ELR (cell line): ENCODE results near the gene AP3S2.
"Not testable (repeated sequence)": the region's sequence is repeated elsewhere in the genome, so short reads cannot be mapped to it uniquely, and the experiment has no call there.

Source experiments
- DNase-seq: peaks from one replicate; pipeline ENCODE4 v3.0.0-alpha.2; 2015; ENCODE audit warnings: low read depth

Gene AP3S2

DNA sequence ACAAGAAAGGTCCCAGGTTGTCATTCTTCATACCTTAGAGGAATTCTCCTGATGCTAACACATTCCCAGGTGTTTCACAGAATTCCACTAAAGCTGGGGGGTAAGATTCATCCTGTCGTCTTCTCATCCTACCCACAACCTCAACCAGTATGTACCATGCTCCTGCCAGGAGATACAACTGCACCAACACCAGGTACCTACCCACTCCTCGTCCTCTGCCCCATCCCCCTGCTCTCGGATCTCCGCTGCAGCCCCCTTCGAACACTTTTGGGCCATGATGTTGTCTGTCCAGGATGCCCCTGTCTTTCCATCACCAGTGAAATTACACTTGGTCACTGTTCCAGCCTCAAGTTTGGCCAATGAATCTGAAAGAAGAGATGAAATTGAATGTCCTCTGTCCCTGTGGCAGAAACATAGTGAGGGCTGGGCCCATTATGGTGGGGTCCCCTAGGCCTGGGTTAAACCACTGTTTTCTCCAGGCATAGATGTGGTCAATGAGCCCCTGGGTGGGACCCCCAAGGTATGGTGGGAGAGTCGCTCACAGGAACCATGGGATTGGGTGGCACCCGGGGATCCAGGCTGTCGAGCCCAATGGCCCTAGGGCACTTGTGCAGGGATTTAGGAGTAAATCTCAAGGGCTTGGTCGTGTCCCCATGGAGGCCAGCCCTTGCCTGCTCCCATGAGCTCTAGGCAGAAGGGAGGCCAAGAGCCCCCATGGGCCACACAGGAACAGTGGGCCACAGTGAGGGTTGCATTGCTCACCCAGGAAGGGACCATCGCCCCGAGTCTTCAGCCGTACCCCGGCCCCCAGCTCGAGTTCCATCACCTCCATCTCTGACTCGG lies 9.4 kb upstream of the AP3S2 start:
- no peak for DNase-seq

DNA sequence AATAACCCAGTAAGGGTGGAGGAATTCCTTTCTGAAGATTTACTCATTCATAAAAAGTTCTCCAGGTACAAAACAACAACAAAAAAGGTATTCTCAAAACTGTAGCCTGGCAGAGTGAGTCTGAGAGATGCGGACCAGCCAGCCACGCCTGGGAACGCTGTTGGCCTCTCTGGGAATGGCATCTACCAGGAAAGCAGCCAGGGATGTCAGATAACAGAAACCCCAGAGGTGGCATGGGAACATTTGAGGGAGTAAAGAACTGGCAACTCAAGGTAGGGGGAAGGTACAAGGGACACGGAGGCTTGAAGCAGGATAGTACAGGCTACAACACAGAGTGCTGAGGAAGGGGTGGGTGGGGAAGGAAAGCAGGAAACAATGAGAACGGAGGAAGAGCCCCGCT lies 7.1 kb upstream of the AP3S2 start:
- DNase-seq: no peak

DNA sequence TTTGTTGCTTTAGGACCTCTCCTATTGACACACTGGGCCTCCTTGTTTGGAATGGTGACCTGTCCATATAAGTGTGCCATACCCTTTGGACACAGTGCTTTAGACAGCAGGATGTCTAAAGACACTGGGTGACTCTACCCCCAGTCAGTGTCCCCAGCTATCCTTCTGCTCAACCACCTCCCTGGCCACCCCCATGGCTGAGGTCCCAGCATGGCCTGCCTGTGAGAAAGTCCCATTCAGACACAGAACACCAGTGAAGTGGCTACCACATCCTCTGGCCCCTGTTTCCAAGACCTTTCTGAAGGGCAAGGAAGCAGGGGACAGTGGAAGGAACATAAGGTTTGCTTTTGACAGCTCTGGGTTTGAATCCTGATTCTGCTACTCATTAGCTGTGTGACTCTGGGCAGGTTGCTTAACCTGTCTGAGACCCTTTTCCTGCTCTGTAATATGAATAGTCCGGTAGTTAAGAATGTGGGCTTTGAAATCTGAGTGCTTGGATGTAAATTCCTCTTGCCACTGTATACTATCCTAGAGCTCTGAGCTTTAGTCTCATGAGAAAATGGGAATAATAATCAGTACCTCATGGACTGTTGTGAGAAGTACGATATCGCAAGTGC lies 6.3 kb upstream of the AP3S2 start:
- no peak for DNase-seq

DNA sequence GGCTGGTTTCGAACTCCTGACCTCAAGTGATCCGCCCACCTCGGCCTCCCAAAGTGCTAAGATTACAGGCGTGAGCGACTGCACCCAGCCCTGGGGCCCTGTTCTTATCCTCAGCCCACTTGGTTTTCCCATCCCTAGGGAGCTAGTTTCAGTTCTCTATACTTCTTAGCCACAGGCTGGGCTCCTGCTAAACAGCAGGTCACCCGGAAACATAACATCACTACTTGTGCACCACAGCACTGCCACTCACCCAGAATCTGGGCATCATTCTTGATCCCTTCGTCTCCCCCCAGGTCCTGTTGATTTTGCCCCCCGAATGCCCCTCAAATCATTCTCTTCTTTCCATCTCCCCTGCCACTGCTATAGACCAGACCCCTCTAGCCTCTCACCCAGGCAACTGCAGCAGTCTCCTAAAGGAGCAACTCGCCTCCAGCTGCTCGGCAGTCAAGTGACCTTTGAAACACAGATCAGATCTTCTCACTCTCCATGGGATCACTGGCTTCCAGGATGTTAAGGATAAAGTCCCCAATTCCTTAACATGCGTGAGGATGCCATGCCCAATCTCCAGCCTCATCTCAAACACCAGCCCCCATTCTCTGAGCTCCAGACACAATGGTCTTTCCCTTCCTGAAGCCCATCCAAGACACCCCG lies 5.6 kb upstream of the AP3S2 start:
- DNase-seq: no peak

DNA sequence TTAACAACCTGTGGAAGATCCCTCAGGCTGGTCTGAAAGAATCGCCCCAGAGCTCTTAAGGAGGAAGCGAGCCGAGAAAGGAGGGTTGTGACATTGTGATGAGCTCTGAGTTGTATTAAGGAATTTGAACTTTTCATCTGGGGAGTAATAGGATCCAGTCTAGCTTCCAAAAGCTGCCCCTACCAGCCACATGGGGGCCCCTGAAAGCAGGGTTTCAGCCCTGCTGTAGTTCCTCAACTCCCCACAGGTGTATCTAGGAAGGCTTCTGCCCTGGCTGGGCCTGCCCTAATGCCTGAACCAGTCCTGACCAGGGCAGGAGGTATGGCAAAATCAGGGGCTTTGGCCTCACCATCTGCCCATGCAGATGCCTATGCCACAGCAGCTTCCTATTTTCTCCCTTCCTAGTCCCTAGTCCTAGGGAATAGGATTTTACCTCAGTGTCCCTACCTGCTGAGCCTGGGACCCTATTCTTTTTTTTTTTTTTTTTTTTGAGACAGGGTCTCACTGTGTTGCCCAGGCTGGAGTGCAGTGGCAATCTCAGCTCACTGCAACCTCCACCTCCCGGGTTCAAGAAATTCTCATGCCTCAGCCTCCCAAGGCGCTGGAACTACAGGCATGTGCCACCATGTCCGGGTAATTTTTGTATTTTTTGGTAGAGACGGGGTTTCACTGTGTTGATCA lies 5.0 kb upstream of the AP3S2 start:
- peak; percentile 75 for DNase-seq

DNA sequence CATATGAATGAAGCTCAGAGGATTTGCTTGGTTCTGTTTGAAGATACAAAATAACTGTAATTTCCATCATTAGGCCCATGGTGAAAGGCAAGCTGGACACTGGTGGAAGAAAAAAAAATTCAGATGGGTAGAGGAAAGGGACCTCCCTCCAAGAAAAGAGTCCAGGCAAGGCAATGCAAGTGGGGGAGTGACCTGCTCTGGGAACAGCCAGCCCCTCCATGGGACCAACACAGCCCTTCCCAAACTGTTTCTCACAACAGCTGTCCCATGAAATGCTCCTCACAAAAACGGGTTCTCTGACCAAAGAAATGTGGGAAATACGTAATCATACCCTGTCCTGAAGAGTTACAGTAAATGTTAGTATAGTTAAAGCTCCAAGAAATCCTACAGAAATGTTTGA lies 4.4 kb upstream of the AP3S2 start:
- no peak for DNase-seq

DNA sequence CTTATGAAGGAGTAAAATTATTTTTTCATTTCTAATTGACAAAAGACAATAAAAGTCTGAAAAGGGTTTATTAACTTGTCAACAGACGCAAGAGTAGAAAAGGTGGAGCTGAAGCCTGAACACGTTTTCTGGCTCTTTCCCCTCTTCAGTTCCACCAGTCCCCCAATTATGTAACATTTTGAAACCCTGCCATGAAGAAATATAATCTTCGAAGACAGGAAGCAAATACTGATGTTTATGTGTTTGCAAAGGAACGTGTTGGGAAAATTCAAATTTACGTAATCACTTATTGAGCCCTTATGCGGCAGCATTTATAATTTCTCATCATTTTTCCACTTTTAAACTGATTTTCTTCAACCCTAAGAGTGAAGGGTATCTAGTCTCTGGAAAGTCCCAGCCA lies 767 bp downstream of the AP3S2 start:
- peak; percentile 22 for DNase-seq

DNA sequence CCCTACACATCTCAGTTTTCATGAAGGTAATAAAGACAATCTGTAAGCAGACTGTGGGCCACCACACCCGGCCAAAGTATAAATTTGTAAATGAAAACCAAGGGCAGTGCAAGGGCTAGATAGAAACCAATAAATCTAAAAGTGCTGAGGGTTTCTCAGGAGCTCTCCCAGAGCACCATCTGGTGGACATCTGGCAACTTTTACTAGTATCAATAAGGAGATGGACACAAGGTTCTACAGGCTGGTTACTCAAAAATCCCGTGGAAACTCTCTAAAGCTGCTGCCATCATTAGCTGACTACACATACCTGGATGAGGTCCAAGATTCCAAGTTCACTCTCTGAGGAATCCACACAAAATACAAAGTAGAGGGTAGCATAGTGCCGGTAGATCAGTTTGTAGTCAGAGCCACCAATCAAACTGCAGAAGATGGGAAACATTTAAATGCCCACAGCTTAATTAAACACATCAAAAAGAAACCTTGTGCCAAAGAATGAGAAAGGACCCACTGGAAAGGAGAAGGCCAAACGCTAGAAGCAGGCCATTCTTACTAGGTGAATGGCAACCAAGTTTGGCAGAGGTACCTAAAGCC lies 5.5 kb downstream of the AP3S2 start:
- peak; percentile 83 for DNase-seq

DNA sequence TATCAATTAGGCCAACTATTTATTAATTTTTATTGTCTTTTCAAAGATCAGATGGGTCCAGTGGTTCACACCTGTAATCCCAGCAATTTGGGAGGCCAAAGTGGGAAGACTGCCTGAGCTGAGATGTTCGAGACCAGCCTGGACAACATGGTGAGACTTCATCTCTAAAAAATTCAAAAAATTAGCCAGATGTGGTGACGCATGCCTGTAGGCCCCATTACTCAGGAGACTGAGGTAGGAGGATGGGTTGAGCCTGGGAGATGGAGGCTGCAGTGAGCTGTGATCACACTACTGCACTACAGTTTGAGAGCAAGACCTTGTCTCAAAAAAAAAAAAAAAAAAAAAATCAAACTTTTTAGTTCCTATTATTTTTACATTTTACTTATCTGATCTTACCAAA lies 8.2 kb downstream of the AP3S2 start:
- peak; percentile 63 for DNase-seq

DNA sequence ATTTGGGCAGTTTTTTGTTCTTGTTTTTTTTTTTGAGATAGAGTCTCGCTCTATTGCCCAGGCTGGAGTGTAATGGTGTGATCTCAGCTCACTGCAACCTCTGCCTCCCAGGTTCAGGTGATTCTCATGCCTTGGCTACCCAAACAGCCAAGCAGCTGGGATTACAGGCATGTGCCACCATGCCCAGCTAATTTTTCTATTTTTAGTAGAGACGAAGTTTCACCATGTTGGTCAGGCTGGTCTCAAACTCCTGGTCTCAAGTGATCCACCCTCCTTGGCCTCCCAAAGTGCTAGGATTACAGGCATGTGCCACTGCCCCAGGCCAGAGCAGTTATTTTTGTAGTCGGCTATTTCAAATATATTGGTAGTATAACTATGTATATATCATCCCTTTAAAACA lies 8.6 kb downstream of the AP3S2 start:
- not testable (repeated sequence) for DNase-seq

DNA sequence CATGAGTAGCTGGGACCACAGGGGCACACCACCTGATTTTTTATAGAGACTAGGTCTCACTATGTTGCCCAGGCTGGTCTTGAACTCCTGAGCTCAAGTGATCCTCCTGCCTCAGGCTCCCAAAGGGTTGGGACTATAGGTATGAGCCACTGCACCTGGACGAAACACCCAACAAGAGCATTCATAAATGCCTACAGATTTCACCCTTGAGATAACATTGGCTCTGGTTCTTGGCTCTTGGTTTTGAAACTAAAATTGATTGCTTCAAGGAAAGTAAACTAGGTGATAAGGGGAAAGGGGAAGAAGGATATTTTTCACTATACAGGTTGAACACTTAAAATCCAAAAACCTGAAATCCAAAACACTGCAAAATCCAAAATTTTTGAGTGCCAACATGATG lies 10.3 kb downstream of the AP3S2 start:
- DNase-seq: no peak

DNA sequence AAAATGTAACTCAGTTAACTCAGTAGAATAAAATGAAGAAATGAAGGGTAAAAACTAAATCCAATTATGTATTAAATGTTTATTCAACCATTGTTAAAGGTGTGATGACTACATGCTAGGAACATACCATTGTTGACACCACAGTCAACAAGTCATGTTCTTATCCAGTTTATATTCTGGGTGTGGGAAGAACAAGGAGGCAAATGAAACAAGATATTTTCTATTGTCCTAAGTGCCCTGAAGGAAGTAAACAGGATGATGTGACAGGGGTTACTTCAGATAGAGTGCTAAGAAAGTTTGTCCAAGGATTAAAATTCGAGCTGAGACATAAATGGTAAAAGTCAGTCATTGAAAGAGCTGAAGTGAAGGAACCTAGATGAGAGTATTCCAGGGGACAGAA lies 13.1 kb downstream of the AP3S2 start:
- DNase-seq: no peak

DNA sequence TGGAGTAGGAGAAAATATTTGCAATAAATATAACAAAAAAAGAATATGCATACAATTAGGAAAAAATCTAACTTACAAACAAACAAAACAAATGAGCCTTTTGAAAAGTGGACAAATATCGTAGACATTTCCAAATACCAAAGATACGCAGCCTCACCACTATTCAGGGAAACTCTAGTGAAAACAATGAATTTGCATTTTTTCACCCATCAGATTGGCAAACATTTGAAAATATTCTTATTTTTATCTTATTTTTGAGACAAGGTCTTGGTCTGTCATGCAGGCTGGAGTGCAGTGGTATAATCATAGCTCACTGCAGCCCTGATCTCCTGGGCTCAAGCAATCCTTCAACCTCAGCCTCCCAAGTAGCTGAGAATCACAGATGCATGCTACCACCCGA lies 15.5 kb downstream of the AP3S2 start:
- DNase-seq: no peak

DNA sequence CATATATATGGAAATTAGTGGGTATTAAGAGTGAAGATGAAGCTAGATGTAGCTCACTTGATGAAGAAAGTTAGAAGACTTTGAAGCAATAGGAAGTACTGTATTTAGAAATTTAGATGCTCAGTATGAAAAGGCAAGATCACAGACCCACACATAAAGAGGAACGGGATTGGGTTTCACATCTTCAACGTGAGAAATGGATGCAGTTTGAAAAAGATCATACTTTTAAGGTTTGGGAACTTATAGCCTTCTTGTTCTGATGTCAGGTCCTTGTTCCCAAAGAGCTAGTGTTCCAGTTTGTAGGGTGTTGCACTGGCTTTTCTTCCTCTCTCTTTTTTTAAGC lies 16.7 kb downstream of the AP3S2 start:
- no peak for DNase-seq

DNA sequence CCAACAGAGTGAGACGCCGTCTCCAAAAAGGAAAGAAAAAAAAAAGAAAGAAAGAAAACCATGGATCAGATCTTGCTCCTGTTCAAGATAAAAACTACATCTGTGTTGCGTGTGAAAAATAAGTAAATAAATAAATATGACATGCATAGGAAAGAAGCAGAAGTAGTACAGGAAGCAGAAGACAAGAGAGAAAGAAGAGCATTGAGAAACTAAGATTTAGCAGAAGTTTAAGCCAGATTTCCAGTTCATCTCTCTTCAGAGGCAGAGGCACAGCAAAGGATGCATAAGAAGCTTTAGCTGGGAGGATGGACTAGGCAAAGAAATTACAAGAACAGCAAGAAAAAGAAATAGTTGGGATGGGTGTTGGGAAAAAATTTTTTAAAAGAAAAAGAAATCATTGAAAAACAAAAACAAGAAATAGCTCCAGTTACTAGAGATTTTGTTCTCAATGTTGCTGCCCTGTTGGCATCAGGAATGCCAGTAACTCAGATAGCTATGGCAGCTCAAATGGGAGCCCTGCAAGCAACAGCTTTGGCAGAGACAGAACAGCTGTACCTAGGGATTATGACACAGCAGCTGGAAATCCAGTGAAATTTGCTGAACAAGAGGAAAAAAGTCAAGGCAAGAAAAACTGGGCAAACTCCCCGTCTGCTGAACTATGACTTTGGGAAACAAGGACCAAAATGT lies 17.3 kb downstream of the AP3S2 start:
- no peak for DNase-seq

DNA sequence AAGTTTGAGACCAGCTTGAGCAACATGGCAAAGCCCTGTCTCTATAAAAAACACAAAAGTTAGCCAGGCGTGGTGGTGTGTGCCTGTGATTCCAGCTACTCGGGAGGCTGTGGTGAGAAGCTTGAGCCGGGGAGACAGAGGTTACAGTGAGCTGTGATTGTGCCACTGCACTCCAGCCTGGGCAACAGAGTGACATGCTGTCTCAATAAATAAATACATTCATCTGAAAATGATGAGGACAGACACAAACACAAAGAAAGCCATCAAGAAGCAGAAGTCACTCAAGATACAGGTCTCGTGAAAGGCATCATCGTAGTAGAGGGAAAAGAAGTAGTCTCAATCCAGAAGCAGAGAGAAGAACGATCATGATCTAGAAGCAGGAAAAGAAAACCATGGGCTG lies 18.1 kb downstream of the AP3S2 start:
- DNase-seq: no peak

DNA sequence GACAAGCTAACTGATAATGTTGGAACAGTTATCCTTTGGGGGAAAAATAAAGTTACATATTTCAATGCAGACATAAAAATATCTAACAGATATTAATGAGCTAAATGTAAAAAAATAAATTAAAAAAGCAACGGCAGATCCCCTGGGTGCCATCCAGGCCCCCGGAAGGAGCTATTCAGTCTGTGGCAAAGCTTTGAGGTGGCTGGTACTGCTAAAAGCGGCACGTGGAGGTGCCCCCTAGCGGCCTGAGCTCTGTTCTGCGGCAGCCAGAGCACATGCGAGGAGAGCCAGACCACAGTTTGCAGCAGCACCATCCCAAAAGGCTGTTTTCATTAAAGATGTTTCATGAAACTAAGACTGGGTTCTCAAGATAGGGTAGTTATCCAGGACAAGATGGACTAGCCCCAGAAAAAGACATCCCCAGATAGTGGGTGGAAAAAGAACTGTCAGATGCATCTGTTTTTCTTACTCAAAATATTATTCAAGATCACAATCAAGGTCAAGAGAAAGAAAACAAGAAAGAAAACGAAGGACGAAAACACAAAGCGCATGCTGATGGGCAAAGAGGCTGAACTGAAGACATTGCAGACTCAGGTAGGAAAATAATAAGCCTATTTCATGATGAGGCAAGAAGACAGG lies 18.7 kb downstream of the AP3S2 start:
- peak; percentile 81 for DNase-seq

DNA sequence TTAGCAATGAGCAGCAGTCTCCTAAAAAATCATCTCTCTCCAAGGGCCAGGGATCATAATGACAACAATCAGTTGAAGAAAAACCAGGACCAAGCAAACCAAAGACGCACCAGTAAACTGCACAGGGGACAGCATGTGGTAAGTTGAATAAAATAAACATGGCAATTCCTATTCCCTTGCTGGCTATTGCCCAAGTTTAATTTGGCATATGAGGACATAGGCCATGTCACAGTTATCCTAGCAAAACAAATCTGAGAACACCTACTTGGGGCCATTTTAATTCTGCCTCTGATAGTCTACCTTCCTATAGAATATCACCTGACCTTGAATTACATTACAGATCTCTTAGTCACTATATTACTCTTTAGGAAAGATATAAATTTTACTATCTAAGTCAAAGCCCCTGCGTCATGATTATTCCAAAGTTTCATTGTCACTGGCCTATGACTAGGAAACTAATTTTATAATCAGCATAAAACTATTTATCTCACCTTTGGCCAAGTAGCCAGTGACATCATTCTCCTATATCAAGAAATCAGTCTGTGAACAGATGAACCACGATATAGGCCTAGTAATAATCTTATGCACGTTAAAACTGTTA lies 23.0 kb downstream of the AP3S2 start:
- no peak for DNase-seq

DNA sequence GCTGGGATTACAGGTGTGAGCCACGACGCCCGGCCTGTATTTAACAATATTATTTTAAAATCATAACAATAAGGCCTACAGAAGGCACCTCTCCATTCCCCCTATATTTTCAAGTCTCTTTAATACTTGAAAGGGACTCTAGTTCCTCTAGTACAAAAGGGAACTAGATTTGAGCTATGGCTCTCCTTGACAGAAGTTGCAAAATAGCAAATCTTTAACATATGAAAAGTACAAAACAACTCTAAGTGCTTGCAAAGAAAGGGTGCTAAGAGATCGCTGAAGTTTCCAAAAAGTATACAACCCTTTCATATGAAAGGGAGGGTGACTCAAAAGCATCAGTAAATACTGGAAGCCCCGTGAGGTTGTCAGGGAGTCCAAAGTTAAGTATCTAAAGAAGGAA lies 23.8 kb downstream of the AP3S2 start:
- no peak for DNase-seq

DNA sequence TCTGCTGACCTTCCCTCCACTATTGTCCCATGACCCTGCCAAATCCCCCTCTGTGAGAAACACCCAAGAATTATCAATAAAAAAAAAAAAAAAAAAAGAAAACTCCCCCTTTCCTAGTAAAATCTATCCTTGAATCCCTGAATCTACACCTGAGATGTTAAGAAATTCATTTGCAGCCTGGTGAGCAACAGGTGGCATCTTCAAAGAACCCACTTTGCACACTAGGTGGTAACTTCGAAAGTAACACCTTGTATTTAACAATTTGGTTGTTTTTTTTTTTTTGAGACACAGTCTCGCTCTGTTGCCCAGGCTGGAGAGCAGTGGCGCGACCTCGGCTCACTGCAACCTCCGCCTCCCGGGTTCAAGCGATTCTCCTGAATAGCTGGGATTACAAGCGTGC lies 24.3 kb downstream of the AP3S2 start:
- not testable (repeated sequence) for DNase-seq
